H9 (cell line): ENCODE data around the gene VAV1. TPM values are rescaled to one million over a fixed set of nuclear protein-coding genes. Genes with fewer than 3 reads are reported as not detected.

Experiments
- DNase-seq: peaks from one replicate; pipeline ENCODE4 v3.0.0-alpha.2; 2017
- H2AFZ ChIP-seq: one replicate; pipeline ENCODE4 v1.6.1; 2013; ENCODE audit warnings: mild to moderate bottlenecking, low read length, control low read depth, moderate library complexity
- H2AK5ac ChIP-seq: 2 replicates; pipeline ENCODE4 v1.6.1; 2013; ENCODE audit warnings: low read length, control low read depth, mixed read lengths; ENCODE audit not compliant: insufficient read length
- H2BK120ac ChIP-seq: one replicate; pipeline ENCODE4 v1.6.1; 2013; ENCODE audit warnings: low read depth, mild to moderate bottlenecking, low read length, control low read depth, inconsistent platforms; ENCODE audit not compliant: poor library complexity, severe bottlenecking
- H2BK12ac ChIP-seq: 2 replicates; pipeline ENCODE4 v1.6.1; 2013; ENCODE audit warnings: low read length, control low read depth, mixed read lengths, low read depth; ENCODE audit not compliant: insufficient read length
- H2BK15ac ChIP-seq: 2 replicates; pipeline ENCODE4 v1.6.1; 2013; ENCODE audit warnings: low read depth, low read length, control low read depth
- H2BK20ac ChIP-seq: one replicate; pipeline ENCODE4 v1.6.1; 2013; ENCODE audit warnings: low read depth, mild to moderate bottlenecking, low read length, control low read depth, inconsistent platforms; ENCODE audit not compliant: poor library complexity, severe bottlenecking
- H2BK5ac ChIP-seq: 2 replicates; pipeline ENCODE4 v1.6.1; 2013; ENCODE audit warnings: low read length, control low read depth, mixed read lengths; ENCODE audit not compliant: insufficient read length
- H3K14ac ChIP-seq: 2 replicates; pipeline ENCODE4 v1.6.1; 2013; ENCODE audit warnings: low read length, control low read depth; ENCODE audit not compliant: insufficient read depth
- H3K18ac ChIP-seq: 2 replicates; pipeline ENCODE4 v1.6.1; 2013; ENCODE audit warnings: low read depth, mild to moderate bottlenecking, mixed read lengths, low read length, control low read depth; ENCODE audit not compliant: insufficient read length
- H3K23ac ChIP-seq: 2 replicates; pipeline ENCODE4 v1.6.1; 2013; ENCODE audit warnings: low read length, control low read depth, mixed read lengths, low read depth; ENCODE audit not compliant: insufficient read length
- H3K23me2 ChIP-seq: 2 replicates; pipeline ENCODE4 v1.6.1; 2013; ENCODE audit warnings: low read depth, mild to moderate bottlenecking, mixed read lengths, low read length, control low read depth; ENCODE audit not compliant: insufficient read length, poor library complexity, severe bottlenecking
- H3K27ac ChIP-seq: 2 replicates; pipeline ENCODE4 v1.5.1; 2013; ENCODE audit warnings: low read length, control low read depth, mixed read lengths, low read depth; ENCODE audit not compliant: insufficient read length
- H3K27me3 ChIP-seq: 2 replicates; pipeline ENCODE4 v1.6.1; 2013; ENCODE audit warnings: low read length, control low read depth, inconsistent platforms; ENCODE audit not compliant: insufficient read depth
- H3K4ac ChIP-seq: 2 replicates; pipeline ENCODE4 v1.6.1; 2013; ENCODE audit warnings: low read depth, mild to moderate bottlenecking, control low read depth, inconsistent platforms, low read length, moderate library complexity
- H3K4me1 ChIP-seq: 2 replicates; pipeline ENCODE4 v1.6.1; 2013; ENCODE audit warnings: low read length, control low read depth, inconsistent platforms; ENCODE audit not compliant: insufficient read depth
- H3K4me2 ChIP-seq: 2 replicates; pipeline ENCODE4 v1.6.1; 2013; ENCODE audit warnings: low read length, control low read depth, mixed read lengths; ENCODE audit not compliant: insufficient read length, insufficient read depth
- H3K56ac ChIP-seq: 2 replicates; pipeline ENCODE4 v1.6.1; 2013; ENCODE audit warnings: low read depth, mild to moderate bottlenecking, mixed read lengths, low read length, control low read depth; ENCODE audit not compliant: insufficient read length
- H3K79me1 ChIP-seq: 2 replicates; pipeline ENCODE4 v1.6.1; 2013; ENCODE audit warnings: low read depth, mild to moderate bottlenecking, moderate library complexity, low read length, control low read depth, inconsistent platforms; ENCODE audit not compliant: insufficient read depth, poor library complexity, severe bottlenecking
- H3K79me2 ChIP-seq: 2 replicates; pipeline ENCODE4 v1.6.1; 2013; ENCODE audit warnings: low read length, control low read depth, inconsistent platforms; ENCODE audit not compliant: insufficient read depth
- H3K9ac ChIP-seq: 2 replicates; pipeline ENCODE4 v1.6.1; 2013; ENCODE audit warnings: low read length, control low read depth, mixed read lengths; ENCODE audit not compliant: insufficient read length; ENCODE audit errors: extremely low read depth
- H3K9me3 ChIP-seq: one replicate; pipeline ENCODE4 v1.6.1; 2013; ENCODE audit warnings: low read depth, low read length, inconsistent platforms; ENCODE audit not compliant: control insufficient read depth
- H3T11ph ChIP-seq: one replicate; pipeline ENCODE4 v1.6.1; 2013; ENCODE audit warnings: mild to moderate bottlenecking, low read length, control low read depth, inconsistent platforms
- H4K20me1 ChIP-seq: one replicate; pipeline ENCODE4 v1.6.1; 2013; ENCODE audit not compliant: control insufficient read depth, insufficient read length, insufficient read depth
- H4K5ac ChIP-seq: 2 replicates; pipeline ENCODE4 v1.6.1; 2013; ENCODE audit warnings: low read depth, mild to moderate bottlenecking, mixed read lengths, low read length, control low read depth; ENCODE audit not compliant: insufficient read length
- H4K8ac ChIP-seq: replicated peaks from 2 replicates; pipeline ENCODE4 v1.6.1; 2013; ENCODE audit warnings: low read length, control low read depth, mixed read lengths, low read depth; ENCODE audit not compliant: insufficient read length
- H4K91ac ChIP-seq: 2 replicates; pipeline ENCODE4 v1.6.1; 2013; ENCODE audit warnings: low read depth, mild to moderate bottlenecking, moderate library complexity, mixed read lengths, low read length, control low read depth; ENCODE audit not compliant: insufficient read length
- H3K27ac Mint-ChIP-seq, 3 experiments: 2 replicates in 2 of 3; 3 replicates in 1 of 3; pipeline ENCODE4 v1.8.0; 2020 to 2021; ENCODE audit warnings: mixed read lengths in 3 of 3, mild to moderate bottlenecking in 1 of 3, moderate library complexity in 1 of 3
- H3K27me3 Mint-ChIP-seq: 2 replicates; pipeline ENCODE4 v1.8.0; 2021; ENCODE audit warnings: low read depth, mild to moderate bottlenecking, moderate library complexity, mixed read lengths
- H3K36me3 Mint-ChIP-seq, 3 experiments: 2 replicates in 2 of 3; 3 replicates in 1 of 3; pipeline ENCODE4 v1.8.0; 2020 to 2021; ENCODE audit warnings: low read depth in 3 of 3, mixed read lengths in 3 of 3; ENCODE audit not compliant: insufficient read depth in 1 of 3
- H3K4me1 Mint-ChIP-seq, 2 experiments: 2 replicates each; pipeline ENCODE4 v1.8.0; 2020; ENCODE audit warnings: mixed read lengths in 2 of 2
- H3K4me3 Mint-ChIP-seq, 2 experiments: 2 replicates in 1 of 2; 3 replicates in 1 of 2; pipeline ENCODE4 v1.8.0; 2020 to 2021; ENCODE audit warnings: mild to moderate bottlenecking in 2 of 2, mixed read lengths in 2 of 2, moderate library complexity in 1 of 2
- H3K9me3 Mint-ChIP-seq, 2 experiments: 2 replicates in 1 of 2; 3 replicates in 1 of 2; pipeline ENCODE4 v1.8.0; 2020; ENCODE audit warnings: mild to moderate bottlenecking in 2 of 2, mixed read lengths in 2 of 2, moderate library complexity in 1 of 2
- WGBS: extraction: QIAGEN DNeasy Blood & Tissue Kit; methylation state at CpG from one replicate; pipeline ENCODE4 v1.1.7; 2013; ENCODE audit warnings: missing lambda C conversion rate, low lambda C conversion rate, mixed read lengths; ENCODE audit not compliant: insufficient read length; ENCODE audit errors: extremely low coverage; 5-methylcytosine and 5-hydroxymethylcytosine counted together
- total RNA-seq: library from RNA; stranded (reverse); gene quantifications from 2 replicates; pipeline ENCODE4 v1.2.1, GENCODE V29; 2021
- TF ChIP-seq, protein P1 (sequence below): fragments of 200-600 bp; sonication (generic); conservative IDR thresholded peaks from 3 replicates; pipeline ENCODE4 v1.8.0; 2021; ENCODE audit warnings: antibody characterized with exemption, mild to moderate bottlenecking

VAV1 gene
- total RNA-seq, 1 experiment from 2014 or later: 0.90 TPM

DNA sequence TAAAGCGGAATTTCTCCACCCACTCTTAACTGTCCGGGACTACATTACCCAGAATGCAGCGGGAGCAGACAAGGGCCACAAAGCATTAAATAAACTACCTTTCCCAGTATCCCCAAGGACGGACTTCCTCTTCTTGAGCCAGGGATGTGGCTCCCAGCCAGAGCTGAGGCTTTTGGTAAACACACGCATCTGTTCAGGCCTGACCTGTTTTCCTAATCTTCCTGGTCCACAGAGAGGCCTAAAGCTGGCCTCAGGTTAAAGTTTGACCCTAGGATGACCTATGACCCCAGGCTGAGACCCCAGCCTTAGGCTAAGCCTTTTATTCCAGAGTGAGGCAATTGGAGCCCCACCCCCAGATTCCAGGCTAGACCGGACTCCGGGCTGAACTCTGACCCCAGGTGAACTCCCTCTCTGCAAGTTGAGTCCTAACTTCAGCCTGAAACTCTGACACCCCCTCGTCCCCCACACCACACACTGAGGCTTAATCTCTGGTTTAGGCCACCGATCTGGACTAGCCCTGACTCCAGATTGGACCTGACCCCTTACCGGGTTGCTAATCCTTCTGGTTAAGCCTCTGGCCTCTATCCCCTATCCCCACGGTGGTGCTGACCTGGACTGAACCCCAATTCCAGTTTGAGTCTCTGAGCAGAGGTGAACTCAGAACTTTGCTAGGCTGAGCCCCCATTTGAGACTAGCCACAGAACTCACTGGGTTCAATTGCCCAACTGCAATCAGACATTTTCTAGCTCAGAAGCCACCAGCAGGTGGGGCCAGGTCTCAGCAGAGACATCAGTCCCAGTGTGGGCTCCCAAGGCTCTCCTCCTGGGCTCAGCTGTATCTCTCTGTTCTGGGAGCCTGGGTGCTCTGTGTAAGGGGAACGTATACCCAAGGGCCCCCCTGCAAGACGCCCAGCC, 34.4 kb upstream of the VAV1 start:
- Histone ChIP-seq H3K23me2 (peaks cover 25% of the 10 kb centered on the region), H3K27ac (no peak overlapping the region), H2BK12ac (no peak overlapping the region), H4K91ac (no peak overlapping the region), H3K79me1 (no peaks in the 10 kb centered on the region), H3K9ac (no peak overlapping the region), H4K8ac (no peak overlapping the region), H3K14ac (peak overlapping the region; percentile 60), H3K18ac (peak overlapping the region; percentile 92), H3K4me2 (peak overlapping the region; percentile 79), H3T11ph (no peak overlapping the region), H2BK5ac (no peak overlapping the region), H2BK120ac (no peak overlapping the region), H4K5ac (no peak overlapping the region), H3K56ac (no peak overlapping the region), H3K79me2 (no peaks in the 10 kb centered on the region; the same call in 1 of the 2 replicates), H3K4ac (no peak overlapping the region), H3K27me3 (no peaks in the 10 kb centered on the region), H3K23ac (no peak overlapping the region), H3K4me1 (peaks cover 10% of the 10 kb centered on the region), H3K9me3 (no peaks in the 10 kb centered on the region), H2AFZ (no peak overlapping the region), H4K20me1 (no peaks in the 10 kb centered on the region), H2BK20ac (no peak overlapping the region), H2AK5ac (no peak overlapping the region), H2BK15ac (peak overlapping the region; percentile 57; the same call in 1 of the 2 replicates)
- Mint-ChIP-seq H3K36me3 (peaks cover 10 to 16% (median 12%) of the 10 kb centered on the region in 3 experiments), H3K9me3 (no peaks in the 10 kb centered on the region), H3K4me1 (peaks cover 42 to 58% of the 10 kb centered on the region in 2 experiments), H3K27ac (peak overlapping the region; percentile 78 to 95 (median 89)), H3K4me3 (peak overlapping the region; percentile 88 to 97), H3K27me3 (no peaks in the 10 kb centered on the region)
- TF ChIP-seq, protein P1, sequence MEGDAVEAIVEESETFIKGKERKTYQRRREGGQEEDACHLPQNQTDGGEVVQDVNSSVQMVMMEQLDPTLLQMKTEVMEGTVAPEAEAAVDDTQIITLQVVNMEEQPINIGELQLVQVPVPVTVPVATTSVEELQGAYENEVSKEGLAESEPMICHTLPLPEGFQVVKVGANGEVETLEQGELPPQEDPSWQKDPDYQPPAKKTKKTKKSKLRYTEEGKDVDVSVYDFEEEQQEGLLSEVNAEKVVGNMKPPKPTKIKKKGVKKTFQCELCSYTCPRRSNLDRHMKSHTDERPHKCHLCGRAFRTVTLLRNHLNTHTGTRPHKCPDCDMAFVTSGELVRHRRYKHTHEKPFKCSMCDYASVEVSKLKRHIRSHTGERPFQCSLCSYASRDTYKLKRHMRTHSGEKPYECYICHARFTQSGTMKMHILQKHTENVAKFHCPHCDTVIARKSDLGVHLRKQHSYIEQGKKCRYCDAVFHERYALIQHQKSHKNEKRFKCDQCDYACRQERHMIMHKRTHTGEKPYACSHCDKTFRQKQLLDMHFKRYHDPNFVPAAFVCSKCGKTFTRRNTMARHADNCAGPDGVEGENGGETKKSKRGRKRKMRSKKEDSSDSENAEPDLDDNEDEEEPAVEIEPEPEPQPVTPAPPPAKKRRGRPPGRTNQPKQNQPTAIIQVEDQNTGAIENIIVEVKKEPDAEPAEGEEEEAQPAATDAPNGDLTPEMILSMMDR: peak; percentile 73
- peak; percentile 86 for DNase-seq
- no CpG with 5 or more reads among the region's 13 CpGs for WGBS
